ENCODE data around the gene ZNF407. TPM values are rescaled to one million over a fixed set of nuclear protein-coding genes. Genes with fewer than 3 reads are reported as not detected.

ZNF407 gene
- total RNA-seq, 1 donor from 2014 or later: 16.1 TPM

- Histone ChIP-seq H3K9me3 (no peaks in the 10 kb centered on the region), H3K36me3 (no peaks in the 10 kb centered on the region), H3K27me3 (ENCODE audit: low read depth) (no peaks in the 10 kb centered on the region), H3K27ac (no peak overlapping the region), H3K4me3 (no peak overlapping the region), H3K4me1 (no peaks in the 10 kb centered on the region)
- intact Hi-C loops (cut with DNase I): no loop called here
- TF ChIP-seq, protein P1, sequence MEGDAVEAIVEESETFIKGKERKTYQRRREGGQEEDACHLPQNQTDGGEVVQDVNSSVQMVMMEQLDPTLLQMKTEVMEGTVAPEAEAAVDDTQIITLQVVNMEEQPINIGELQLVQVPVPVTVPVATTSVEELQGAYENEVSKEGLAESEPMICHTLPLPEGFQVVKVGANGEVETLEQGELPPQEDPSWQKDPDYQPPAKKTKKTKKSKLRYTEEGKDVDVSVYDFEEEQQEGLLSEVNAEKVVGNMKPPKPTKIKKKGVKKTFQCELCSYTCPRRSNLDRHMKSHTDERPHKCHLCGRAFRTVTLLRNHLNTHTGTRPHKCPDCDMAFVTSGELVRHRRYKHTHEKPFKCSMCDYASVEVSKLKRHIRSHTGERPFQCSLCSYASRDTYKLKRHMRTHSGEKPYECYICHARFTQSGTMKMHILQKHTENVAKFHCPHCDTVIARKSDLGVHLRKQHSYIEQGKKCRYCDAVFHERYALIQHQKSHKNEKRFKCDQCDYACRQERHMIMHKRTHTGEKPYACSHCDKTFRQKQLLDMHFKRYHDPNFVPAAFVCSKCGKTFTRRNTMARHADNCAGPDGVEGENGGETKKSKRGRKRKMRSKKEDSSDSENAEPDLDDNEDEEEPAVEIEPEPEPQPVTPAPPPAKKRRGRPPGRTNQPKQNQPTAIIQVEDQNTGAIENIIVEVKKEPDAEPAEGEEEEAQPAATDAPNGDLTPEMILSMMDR (IDR thresholded peaks at IDR 0.05): no peak
- DNase-seq: no peak
- no peak for ATAC-seq
These were observed 96.8 kb downstream of the ZNF407 start for GRCh38 chr18:74694436-74694835.

DNA sequence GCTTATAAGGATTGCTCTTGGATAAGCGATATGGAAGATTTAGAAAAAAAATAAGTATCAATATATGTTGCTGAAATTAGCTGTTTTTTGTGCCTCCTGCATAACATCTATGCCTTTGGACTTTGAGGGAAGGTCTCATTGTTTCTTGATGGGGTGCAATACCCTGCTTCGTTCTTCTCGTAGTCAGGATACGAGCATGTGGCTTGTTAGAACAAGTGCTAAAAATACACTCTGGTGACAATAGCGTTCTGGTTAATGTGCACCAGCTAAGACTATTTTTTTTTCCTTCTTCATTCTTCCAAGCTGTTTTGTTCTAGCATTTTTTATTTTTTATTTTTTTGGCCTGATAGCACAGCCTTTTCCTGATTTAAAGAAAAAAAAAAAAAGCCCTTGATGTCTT lies 97.5 kb downstream of the ZNF407 start:
- H3K4me3 ChIP-seq: no peak overlapping the region

GRCh38 chr18:74698881-74699280 lies 101.2 kb downstream of the ZNF407 start:
- TF ChIP-seq, protein P1 (IDR thresholded peaks at IDR 0.05): no peak
- Histone ChIP-seq H3K36me3 (no peaks in the 10 kb centered on the region), H3K4me1 (no peaks in the 10 kb centered on the region), H3K9me3 (no peaks in the 10 kb centered on the region), H3K27me3 (ENCODE audit: low read depth) (no peaks in the 10 kb centered on the region), H3K27ac (no peak overlapping the region), H3K4me3 (no peak overlapping the region)
- DNase-seq (no peak), ATAC-seq (no peak)
- intact Hi-C loops (cut with DNase I): no loop called here

More for the DNA sequence above, 97.5 kb downstream of the ZNF407 start:
- TF ChIP-seq, protein P1 (IDR thresholded peaks at IDR 0.05): no peak
- Histone ChIP-seq H3K36me3 (no peaks in the 10 kb centered on the region), H3K27ac (no peak overlapping the region), H3K4me1 (no peaks in the 10 kb centered on the region), H3K9me3 (no peaks in the 10 kb centered on the region), H3K27me3 (ENCODE audit: low read depth) (no peaks in the 10 kb centered on the region)
- intact Hi-C loops (cut with DNase I): no loop called here
- DNase-seq: no peak
- ATAC-seq: no peak

- H3K4me1 ChIP-seq: no peaks in the 10 kb centered on the region
- no peaks in the 10 kb centered on the region for H3K27me3 ChIP-seq (ENCODE audit: low read depth)
- no peak for ATAC-seq
- H3K36me3 ChIP-seq: no peaks in the 10 kb centered on the region
- DNase-seq: no peak
- no peak overlapping the region for H3K27ac ChIP-seq
- TF ChIP-seq, protein P1 (IDR thresholded peaks at IDR 0.05): no peak
- no peak overlapping the region for H3K4me3 ChIP-seq
- H3K9me3 ChIP-seq: no peaks in the 10 kb centered on the region
- intact Hi-C loops (cut with DNase I): no loop called here
These were observed 101.8 kb downstream of the ZNF407 start for GRCh38 chr18:74699455-74699854.

- Histone ChIP-seq H3K4me1 (no peaks in the 10 kb centered on the region), H3K27me3 (ENCODE audit: low read depth) (no peaks in the 10 kb centered on the region), H3K4me3 (no peak overlapping the region), H3K9me3 (no peaks in the 10 kb centered on the region), H3K36me3 (no peaks in the 10 kb centered on the region), H3K27ac (no peak overlapping the region)
- no peak for ATAC-seq
- intact Hi-C loops (cut with DNase I): no loop called here
- TF ChIP-seq, protein P1 (IDR thresholded peaks at IDR 0.05): no peak
- DNase-seq: no peak
These were observed 105.3 kb downstream of the ZNF407 start for GRCh38 chr18:74702950-74703349.

- Histone ChIP-seq H3K4me3 (no peak overlapping the region), H3K36me3 (peaks cover 4% of the 10 kb centered on the region), H3K4me1 (no peaks in the 10 kb centered on the region), H3K27ac (no peak overlapping the region), H3K27me3 (ENCODE audit: low read depth) (no peaks in the 10 kb centered on the region), H3K9me3 (no peaks in the 10 kb centered on the region)
- intact Hi-C loops (cut with DNase I): no loop called here
- no peak for ATAC-seq
- TF ChIP-seq, protein P1 (IDR thresholded peaks at IDR 0.05): no peak
- DNase-seq: no peak
These were observed 110.5 kb downstream of the ZNF407 start for GRCh38 chr18:74708169-74708568.
